HepG2 (cell line): ENCODE measurements around the gene MPI. TPM values are rescaled to one million over a fixed set of nuclear protein-coding genes. Genes with fewer than 3 reads are reported as not detected.

Experiments
- CREBL2 ChIP-seq: sonication (generic); formaldehyde crosslinking; IDR thresholded peaks from 2 replicates; pipeline ENCODE4 v1.8.1; 2023; ENCODE audit warnings: missing genetic modification reagents, mild to moderate bottlenecking, borderline replicate concordance
- DDIT3 ChIP-seq: sonication (generic); formaldehyde crosslinking; IDR thresholded peaks from 2 replicates; pipeline ENCODE4 v1.4.0; 2020; ENCODE audit warnings: mild to moderate bottlenecking, missing genetic modification reagents
- GATAD1 ChIP-seq: IDR thresholded peaks from 2 replicates; pipeline ENCODE4 v1.6.1; 2016; ENCODE audit warnings: missing genetic modification reagents, missing compliant biosample characterization
- KDM6A ChIP-seq: IDR thresholded peaks from 2 replicates; pipeline ENCODE4 v1.6.1; 2016; ENCODE audit warnings: low read depth
- MAFK ChIP-seq, 2 experiments: IDR thresholded peaks in 1 of 2; conservative IDR thresholded peaks in 1 of 2; 2 replicates each; pipeline ENCODE4 v1.6.1; 2011; ENCODE audit warnings: improper control_type of control experiment in 2 of 2, low read length in 2 of 2
- MLXIP ChIP-seq: sonication (generic); formaldehyde crosslinking; IDR thresholded peaks from 2 replicates; pipeline ENCODE4 v1.9.0; 2021; ENCODE audit warnings: missing genetic modification reagents, borderline replicate concordance
- PCBP2 ChIP-seq: fragments of 200-400 bp; formaldehyde crosslinking; optimal IDR thresholded peaks from 2 replicates; pipeline ENCODE3; 2018; ENCODE audit warnings: low read length, low read depth; ENCODE audit not compliant: poor library complexity, severe bottlenecking
- RBFOX2 ChIP-seq: fragments of 200-400 bp; formaldehyde crosslinking; IDR thresholded peaks from 2 replicates; pipeline ENCODE4 v1.6.1; 2017; ENCODE audit warnings: low read depth, mild to moderate bottlenecking, low read length
- RBM22 ChIP-seq: fragments of 200-400 bp; formaldehyde crosslinking; optimal IDR thresholded peaks from 2 replicates; pipeline ENCODE3; 2017; ENCODE audit warnings: mild to moderate bottlenecking, low read length, moderate library complexity
- RXRB ChIP-seq: IDR thresholded peaks from 2 replicates; pipeline ENCODE4 v1.6.1; 2016; ENCODE audit warnings: borderline replicate concordance, missing genetic modification reagents, missing compliant biosample characterization
- THYN1 ChIP-seq: sonication (generic); formaldehyde crosslinking; IDR thresholded peaks from 2 replicates; pipeline ENCODE4 v1.8.1; 2023; ENCODE audit warnings: low read depth, mild to moderate bottlenecking, moderate library complexity, missing genetic modification reagents, borderline replicate concordance
- YY1 ChIP-seq: IDR thresholded peaks from 2 replicates; pipeline ENCODE4 v1.6.1; 2011; ENCODE audit warnings: low read length, low read depth, moderate library complexity, mild to moderate bottlenecking; ENCODE audit not compliant: insufficient read depth, insufficient replicate concordance
- ZBTB3 ChIP-seq: sonication (generic); formaldehyde crosslinking; IDR thresholded peaks from 2 replicates; pipeline ENCODE4 v1.4.0; 2020; ENCODE audit warnings: low read depth, mild to moderate bottlenecking, moderate library complexity, missing genetic modification reagents, borderline replicate concordance
- ZFP90 ChIP-seq: sonication (generic); formaldehyde crosslinking; IDR thresholded peaks from 2 replicates; pipeline ENCODE4 v1.8.0; 2022; ENCODE audit warnings: missing genetic modification reagents, mild to moderate bottlenecking, inconsistent platforms, borderline replicate concordance
- ZNF263 ChIP-seq: sonication (generic); formaldehyde crosslinking; IDR thresholded peaks from 2 replicates; pipeline ENCODE4 v1.4.0; 2020; ENCODE audit warnings: missing genetic modification reagents
- ZNF530 ChIP-seq: sonication (generic); formaldehyde crosslinking; IDR thresholded peaks from 2 replicates; pipeline ENCODE4 v1.5.0; 2020; ENCODE audit warnings: low read depth, mild to moderate bottlenecking, missing genetic modification reagents
- polyA plus RNA-seq, 8 experiments: library from polyadenylated mRNA; depleted of rRNA in 3 of 8; stranded (reverse) in 7 of 8; unstranded in 1 of 8; fragments of >200 nt; fragmentation: Illumina TruSeq in 4 of 8; extraction: Trizol in 4 of 8; gene quantifications; 2 replicates each; pipeline versions ENCODE4 v1.2.1 to v1.2.3, GENCODE V29; 2011 to 2016; ENCODE audit warnings: low read depth in 4 of 8, missing spikeins in 1 of 8, mixed read lengths in 1 of 8; ENCODE audit not compliant: insufficient read depth in 1 of 8
- total RNA-seq, 5 experiments: library from RNA; depleted of rRNA; stranded (reverse); fragments of >200 nt; fragmentation: Illumina TruSeq; extraction: Trizol; gene quantifications; 2 replicates each; pipeline ENCODE4 v1.2.3, GENCODE V29; 2016; ENCODE audit warnings: low read depth in 1 of 5
- TF ChIP-seq, protein P1 (sequence below): sonication (generic); formaldehyde crosslinking; IDR thresholded peaks from 2 replicates; pipeline ENCODE4 v1.5.0; 2020; ENCODE audit warnings: mild to moderate bottlenecking, missing genetic modification reagents, borderline replicate concordance

MPI gene
- total and polyA plus RNA-seq, 2 of the 13 experiments (the other 11 are each of a cell fraction or from before 2014, with no cell fraction given): 36.9 to 63.5 TPM

GRCh38 chr15:74889883-74890664 lies at the start of gene MPI (continued):
- no peak for TF ChIP-seq CREBL2 (CRISPR knock-in tag)
- TF ChIP-seq, protein P1, sequence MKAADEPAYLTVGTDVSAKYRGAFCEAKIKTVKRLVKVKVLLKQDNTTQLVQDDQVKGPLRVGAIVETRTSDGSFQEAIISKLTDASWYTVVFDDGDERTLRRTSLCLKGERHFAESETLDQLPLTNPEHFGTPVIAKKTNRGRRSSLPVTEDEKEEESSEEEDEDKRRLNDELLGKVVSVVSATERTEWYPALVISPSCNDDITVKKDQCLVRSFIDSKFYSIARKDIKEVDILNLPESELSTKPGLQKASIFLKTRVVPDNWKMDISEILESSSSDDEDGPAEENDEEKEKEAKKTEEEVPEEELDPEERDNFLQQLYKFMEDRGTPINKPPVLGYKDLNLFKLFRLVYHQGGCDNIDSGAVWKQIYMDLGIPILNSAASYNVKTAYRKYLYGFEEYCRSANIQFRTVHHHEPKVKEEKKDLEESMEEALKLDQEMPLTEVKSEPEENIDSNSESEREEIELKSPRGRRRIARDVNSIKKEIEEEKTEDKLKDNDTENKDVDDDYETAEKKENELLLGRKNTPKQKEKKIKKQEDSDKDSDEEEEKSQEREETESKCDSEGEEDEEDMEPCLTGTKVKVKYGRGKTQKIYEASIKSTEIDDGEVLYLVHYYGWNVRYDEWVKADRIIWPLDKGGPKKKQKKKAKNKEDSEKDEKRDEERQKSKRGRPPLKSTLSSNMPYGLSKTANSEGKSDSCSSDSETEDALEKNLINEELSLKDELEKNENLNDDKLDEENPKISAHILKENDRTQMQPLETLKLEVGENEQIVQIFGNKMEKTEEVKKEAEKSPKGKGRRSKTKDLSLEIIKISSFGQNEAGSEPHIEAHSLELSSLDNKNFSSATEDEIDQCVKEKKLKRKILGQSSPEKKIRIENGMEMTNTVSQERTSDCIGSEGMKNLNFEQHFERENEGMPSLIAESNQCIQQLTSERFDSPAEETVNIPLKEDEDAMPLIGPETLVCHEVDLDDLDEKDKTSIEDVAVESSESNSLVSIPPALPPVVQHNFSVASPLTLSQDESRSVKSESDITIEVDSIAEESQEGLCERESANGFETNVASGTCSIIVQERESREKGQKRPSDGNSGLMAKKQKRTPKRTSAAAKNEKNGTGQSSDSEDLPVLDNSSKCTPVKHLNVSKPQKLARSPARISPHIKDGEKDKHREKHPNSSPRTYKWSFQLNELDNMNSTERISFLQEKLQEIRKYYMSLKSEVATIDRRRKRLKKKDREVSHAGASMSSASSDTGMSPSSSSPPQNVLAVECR: peak; percentile 88
- TF ChIP-seq KDM6A (CRISPR knock-in tag): no peak
- TF ChIP-seq YY1: peak; percentile 95
- TF ChIP-seq THYN1 (CRISPR knock-in tag): no peak
- TF ChIP-seq ZNF263: peak; percentile 63; the same call in 1 of the 2 replicates
- no peak for TF ChIP-seq ZBTB3 (CRISPR knock-in tag)
- no peak for TF ChIP-seq PCBP2
- TF ChIP-seq ZNF530 (CRISPR knock-in tag): no peak
- TF ChIP-seq MLXIP: 0 out of 2 replicates have a peak, but pooled peaks have one; percentile 43
- TF ChIP-seq ZFP90 (CRISPR knock-in tag): peak; percentile 88; the same call in 1 of the 2 replicates
- TF ChIP-seq RBM22: no peak
- peak; percentile 84 for TF ChIP-seq GATAD1
- TF ChIP-seq RXRB (CRISPR knock-in tag): peak; percentile 42; the same call in 1 of the 2 replicates
- no peak for TF ChIP-seq MAFK (conservative IDR thresholded peaks at IDR 0.05 in 1 of 2, IDR thresholded peaks at IDR 0.05 in 1 of 2; ENCODE audit: low read length in 2 of 2)
- peak; percentile 93 for TF ChIP-seq RBFOX2
- no peak for TF ChIP-seq DDIT3 (CRISPR knock-in tag)
